ENCODE results near the gene SIRPA.

The SIRPA gene

DNA sequence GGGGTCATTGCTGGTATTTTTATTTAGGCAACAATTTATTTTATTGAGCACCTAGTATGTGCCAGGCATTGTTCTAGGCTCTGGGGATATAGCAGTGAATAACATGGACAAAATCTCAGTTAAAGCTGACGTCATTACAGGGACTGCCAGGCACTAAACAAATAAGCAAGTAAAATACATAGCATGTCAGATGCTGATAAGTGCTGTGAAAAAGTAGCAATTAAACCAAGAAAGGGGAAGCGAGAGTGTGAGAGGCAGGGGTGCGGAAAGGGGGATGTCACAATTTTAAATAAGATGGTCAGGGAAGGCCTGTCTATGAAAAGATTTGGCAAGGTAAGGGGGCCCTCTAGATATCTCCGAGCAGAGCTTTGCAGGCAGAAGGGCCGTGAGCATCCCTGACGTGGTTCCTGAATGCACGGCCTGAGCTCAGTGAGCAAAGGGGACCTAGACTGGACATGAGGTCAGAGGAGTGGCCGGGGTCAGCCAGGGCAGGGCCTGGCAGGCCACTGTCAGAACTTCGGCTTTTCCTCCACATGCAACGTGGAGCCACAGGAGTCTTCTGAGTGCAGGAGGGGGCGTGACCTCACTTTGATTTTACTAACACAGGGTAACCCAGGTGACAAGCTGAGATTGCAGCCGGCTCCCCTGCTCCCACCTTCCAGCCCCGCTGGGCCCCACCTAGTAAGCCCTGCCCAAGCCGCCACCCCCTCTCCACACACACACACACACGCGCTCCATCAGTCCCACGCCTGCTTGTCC lies 24.2 kb upstream of the SIRPA start:
- DNase-seq, result no peak

- DNase-seq, result no peak
These were observed 23.3 kb upstream of the SIRPA start for GRCh38 chr20:1871807-1872458.

DNA sequence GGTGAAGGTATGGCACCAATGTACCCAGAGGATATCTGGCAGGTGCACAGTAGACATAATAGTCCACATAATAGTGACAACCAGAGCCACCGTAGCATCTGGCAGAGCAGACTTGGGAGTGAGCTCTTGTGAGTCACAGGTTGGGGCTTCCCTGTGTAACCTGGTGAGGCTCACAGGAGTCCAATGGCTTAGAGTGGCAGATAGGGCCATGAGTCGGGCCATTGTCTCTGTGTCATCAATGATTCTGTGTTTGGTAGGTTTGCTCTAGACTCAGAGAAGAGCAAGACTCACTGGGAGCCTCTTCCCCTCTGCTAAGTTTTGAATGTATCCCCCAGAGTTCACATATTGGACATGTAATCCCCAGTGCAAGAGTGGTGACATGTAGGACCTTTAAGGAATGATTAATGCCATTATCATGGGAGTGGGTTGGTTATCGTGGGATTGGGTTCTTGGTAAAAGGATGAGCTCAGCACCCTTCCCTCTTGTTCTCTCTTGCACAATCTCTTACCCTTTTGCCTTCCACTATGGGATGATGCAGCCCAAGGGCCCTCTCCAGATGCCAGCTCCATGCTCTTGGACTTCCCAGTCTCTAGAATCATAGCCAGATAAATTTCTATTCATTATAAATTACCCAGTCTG lies 22.6 kb upstream of the SIRPA start:
- no peak for DNase-seq

DNA sequence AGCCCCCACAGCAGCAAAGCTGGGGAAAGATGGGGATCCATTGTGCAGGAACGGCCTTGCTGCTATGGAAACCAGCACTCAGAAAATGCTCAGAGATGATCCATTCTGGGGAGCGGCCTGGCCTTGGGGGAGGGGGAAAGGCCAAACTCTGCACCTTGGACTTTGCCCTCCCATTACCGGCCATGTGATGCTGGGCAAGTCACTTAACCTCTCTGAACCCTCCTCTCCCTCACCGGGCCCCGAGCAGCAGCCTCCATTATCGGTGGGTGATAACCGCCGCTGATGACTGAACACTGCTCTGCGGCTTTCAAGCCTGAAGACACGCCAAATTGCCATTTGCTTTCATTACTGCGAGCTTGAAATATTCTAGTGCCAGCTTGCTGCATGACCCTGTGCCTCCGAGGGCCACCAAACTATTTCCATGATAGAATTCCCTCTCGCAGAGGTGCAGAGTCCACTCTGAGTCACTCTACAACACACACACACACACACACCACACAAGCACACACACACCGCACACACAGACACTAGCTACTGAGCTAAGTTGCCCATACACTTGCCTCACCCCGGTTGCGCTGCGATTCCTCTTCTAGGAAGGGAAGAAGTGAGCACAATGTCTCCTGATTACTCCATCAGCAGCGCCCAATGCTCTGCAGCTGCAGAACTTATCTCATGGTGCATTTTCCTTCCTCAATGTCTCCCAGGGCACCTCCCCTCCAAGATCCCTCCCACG lies 20.6 kb upstream of the SIRPA start:
- DNase-seq, result no peak

DNA sequence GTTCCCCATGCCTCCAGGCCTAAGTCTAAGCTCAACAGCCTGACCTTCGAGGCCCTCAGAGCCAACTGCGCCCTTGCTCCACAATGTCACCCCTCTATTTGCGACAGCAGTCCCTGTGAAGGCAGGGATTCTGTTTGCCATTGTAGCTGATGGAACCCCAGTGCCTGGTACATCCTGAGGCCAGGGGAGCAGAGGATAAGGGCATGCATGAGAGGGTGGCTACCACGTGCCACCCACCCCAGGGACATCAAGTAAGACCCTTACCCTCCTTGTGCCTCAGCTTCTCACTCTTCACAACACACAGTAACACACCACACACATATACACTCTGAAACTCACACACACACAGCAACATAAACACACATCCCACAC lies 20.0 kb upstream of the SIRPA start:
- no peak for DNase-seq

- DNase-seq, result no peak
These were observed 19.4 kb upstream of the SIRPA start for GRCh38 chr20:1875762-1876161.

DNA sequence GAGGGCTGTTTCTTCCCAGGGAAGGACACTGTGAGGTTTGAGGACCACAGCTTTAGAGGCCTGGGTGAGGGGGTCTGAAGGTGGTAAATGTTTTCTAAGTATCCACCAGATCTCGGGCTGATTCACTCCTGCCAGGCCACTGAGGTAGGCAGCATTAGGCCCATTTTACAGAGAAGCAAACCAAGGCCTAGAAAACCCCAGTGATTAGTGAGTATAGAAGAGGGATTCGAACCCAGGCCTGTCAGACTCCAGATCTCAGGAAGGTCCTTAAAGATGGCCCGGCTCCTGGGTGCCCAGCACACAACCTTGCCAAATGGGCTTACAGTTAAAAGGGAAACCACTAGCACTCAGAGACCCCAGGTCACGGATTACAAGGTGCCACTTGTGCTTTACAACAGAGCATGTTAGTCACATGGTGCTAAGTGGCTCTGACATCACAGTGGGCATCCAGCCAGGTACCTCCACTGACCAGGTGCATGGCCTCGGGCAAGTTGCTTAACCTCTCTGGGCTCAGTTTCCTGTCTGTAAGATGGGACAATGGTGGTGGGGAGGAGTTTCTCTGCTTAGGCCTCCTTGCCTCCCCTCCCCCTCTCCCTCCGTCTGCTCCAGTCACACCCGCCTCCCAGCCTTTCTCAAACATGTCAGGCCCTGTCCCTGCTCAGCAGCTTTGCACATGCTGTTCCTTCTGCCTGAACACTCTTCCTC lies 18.8 kb upstream of the SIRPA start:
- DNase-seq, result no peak

GRCh38 chr20:1876975-1877608 lies 18.1 kb upstream of the SIRPA start:
- no peak for DNase-seq

- no peak for DNase-seq
These were observed 17.5 kb upstream of the SIRPA start for GRCh38 chr20:1877609-1878200.

GRCh38 chr20:1879369-1879768 lies 15.8 kb upstream of the SIRPA start:
- peak; percentile 96 for DNase-seq

DNA sequence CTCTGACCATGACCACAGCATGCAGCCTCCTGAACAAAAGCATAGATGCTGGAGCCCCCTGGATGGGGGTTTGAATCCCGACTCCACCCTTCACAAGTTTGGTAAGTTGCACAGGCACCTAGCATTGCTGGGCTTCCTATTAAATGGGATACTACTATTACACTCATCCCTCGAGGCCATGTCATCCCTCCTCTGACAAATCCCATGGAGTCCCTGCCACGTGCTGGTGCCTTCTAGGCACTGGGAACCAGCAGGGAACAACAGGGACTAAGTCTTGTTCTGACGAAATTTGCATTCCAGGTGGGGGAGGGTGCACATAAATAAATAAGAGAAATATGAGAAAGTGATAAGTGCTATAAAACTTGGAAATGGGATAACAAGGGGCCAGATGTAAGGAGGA lies 15.3 kb upstream of the SIRPA start:
- peak; percentile 71 for DNase-seq

- no peak for DNase-seq
These were observed 14.5 kb upstream of the SIRPA start for GRCh38 chr20:1880529-1881239.

DNA sequence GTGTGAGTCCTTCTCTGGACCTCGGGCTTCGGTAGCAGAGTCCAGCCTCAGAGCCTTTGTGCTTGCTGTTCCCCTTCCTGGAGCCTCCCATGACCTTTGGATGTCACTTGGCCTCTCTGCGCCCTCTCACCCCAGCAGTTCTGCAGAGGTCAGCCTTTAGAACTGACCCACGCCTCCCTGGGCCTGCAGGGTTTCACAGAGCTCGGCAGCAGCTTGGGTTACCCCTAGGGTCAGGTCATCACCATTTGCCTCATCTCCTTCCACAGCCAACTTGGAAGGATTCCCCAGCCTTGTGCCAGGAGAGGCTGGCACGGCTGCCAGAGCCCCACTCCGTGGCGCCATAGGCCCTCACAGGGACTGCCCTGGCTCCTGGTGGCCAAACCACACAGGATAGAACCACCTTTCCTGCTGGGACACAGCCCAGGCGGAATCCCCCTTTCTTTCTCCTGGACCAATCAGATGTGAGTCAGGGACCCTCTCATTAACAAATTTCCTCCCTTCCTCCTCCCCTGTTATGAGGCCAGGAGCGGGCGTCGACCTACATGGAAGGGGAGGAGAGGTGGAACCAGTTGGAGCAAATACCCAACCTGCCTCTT lies 13.9 kb upstream of the SIRPA start:
- no peak for DNase-seq

- no peak for DNase-seq
These were observed 13.2 kb upstream of the SIRPA start for GRCh38 chr20:1882026-1882425.

DNA sequence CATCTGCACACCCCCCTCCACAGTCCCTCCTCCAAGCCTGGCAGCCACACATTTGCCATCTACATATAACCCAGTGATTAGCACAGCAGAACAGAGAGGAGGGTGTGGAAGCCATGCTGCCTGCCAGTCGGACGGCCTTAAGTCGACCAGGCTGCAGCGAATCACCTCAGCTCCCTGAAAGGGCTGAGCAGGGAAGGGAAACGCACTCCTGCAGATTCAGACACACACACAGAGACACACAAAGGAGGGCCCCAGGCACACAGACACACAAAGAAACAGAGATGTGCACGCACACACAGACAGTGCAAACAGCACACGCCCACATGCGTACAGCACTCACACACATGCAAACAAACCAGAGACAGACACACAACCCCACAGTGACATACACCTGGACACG lies 11.2 kb upstream of the SIRPA start:
- peak; percentile 89 for DNase-seq

- no peak for DNase-seq
These were observed 10.0 kb upstream of the SIRPA start for GRCh38 chr20:1885254-1885653.

DNA sequence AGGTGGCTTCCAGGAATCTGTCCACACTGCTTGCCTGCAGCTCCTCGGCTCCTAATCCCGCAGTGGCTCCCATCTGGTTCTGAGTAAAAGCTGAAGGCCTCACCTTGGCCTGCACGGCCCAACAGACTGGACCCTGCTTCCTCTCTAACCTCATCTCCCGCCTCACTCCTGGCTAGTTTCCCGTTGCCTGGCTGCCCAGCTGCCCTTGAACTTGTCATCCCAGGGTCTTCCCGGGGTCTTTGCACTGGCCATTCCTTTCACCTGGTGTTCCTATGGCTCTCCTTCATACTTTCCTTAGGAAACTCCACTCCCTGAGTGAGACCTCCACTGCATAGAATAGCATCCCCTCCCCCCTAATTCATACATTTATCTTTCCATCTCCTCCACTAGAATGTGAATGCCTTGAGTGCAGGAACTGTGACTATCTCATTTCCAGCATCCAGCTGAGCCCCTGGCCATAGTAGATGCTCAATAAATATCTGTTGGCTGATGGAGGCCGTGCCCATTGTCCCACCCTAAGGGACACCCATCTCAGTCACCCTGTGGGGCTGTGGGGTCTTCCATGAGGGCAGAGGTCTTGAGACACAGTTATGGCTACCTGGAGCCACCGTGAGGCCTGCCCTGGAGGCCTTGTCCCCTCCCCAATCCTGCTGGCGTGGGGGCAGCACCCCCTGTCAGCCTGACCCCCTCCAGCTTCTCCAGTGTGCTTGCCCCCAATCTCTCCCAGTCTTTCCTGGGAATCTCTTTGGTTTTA lies 9.1 kb upstream of the SIRPA start:
- DNase-seq, result no peak

GRCh38 chr20:1887321-1887720 lies 7.9 kb upstream of the SIRPA start:
- DNase-seq, result no peak

DNA sequence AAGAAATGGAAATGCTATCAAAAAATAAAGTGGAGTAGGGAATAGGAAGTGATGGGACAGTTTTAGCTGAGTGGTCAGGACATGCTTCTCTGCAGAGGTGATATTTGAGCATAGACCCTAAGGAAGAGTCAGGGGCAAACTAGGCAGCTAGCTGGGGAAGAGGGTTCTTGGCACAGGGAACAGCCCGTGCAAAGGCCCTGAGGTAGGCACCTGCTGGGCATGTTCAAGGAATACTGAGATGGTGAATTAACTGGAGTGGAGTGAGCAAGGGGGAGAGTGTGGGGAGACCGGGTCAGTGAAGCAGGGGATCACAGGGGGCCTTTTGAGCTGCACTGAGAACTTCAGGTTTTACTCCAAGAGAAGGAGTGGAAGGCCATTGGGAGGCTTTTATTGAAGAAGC lies 7.5 kb upstream of the SIRPA start:
- DNase-seq, result no peak

DNA sequence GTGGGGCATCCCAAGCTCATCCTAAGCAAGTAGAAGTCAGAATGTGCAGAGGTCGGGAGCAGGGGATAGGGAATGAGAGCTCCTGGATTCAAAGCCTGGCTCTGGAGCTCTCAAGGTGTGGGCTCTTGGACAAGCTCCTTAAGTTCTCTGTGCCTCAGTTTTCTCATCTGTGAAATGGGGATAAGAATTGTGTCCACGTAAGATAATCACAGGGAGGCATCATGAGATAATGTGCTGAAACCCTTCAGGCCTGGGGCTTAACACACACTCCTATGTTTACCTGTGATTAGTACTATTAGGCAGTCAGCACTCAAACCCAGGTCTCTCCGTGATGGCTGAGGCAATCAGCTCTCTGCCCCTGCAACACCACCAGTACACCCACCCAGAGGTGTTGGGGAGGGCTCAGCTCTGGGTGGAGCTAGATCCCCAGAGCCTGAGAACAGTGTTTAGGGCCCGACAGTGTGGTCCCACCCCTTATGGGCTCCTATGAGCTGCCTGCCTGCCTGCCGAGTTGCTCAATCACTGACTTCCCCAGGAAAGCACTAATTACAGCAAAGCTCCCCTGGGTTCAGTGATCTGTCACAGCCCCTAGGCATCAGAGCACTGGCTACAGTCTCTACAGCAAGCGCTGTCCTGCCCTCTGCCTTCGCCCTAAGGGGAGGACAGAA lies 6.3 kb upstream of the SIRPA start:
- DNase-seq, result no peak
